GM18526 (cell line): ENCODE measurements around the gene LRP4.

ENCODE experiments used
- POLR2A ChIP-seq: IDR thresholded peaks from 3 replicates; pipeline ENCODE4 v1.6.1; 2011; ENCODE audit not compliant: insufficient read length; ENCODE audit errors: extremely low read depth

LRP4 gene

GRCh38 chr11:46901156-46901555 lies 17.2 kb downstream of the LRP4 start:
- TF ChIP-seq POLR2A: no peak

- no peak for TF ChIP-seq POLR2A
Observed at GRCh38 chr11:46900091-46900746, 18.1 kb downstream of the LRP4 start.

- TF ChIP-seq POLR2A: no peak
Observed at GRCh38 chr11:46899501-46900025, 18.8 kb downstream of the LRP4 start.

GRCh38 chr11:46898396-46899095 lies 19.8 kb downstream of the LRP4 start:
- TF ChIP-seq POLR2A: no peak

DNA sequence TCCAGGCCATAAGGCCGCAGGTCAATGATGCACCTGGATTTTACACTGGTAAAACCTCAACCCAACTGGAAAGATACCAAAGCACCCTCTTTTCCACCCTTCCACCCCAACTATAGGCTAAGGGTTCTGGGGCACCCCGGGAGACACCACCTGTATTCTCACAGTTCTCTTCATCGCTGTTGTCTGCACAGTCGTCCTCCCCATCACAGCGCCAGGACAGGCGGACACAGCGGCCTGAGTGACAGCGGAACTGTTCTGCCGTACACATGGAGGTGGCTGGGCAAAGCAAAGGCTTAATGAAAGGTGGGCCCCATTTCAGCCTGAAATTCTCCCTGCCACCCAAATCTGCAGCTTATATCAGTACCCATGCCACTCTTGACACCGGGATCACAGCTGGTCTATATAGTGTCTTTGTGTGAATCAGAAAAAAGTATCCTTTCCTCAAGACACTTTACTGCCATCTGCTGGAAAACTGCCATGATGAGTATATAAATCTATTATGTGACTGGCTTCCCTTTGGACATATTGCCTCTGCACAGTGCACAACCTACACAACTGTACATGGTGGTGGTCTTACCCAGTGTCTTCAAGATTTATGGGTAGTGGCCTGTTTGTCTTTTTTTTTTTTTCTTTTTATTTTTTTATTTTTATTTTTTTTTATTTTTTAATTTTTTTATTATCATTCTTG lies 21.5 kb downstream of the LRP4 start:
- no peak for TF ChIP-seq POLR2A

DNA sequence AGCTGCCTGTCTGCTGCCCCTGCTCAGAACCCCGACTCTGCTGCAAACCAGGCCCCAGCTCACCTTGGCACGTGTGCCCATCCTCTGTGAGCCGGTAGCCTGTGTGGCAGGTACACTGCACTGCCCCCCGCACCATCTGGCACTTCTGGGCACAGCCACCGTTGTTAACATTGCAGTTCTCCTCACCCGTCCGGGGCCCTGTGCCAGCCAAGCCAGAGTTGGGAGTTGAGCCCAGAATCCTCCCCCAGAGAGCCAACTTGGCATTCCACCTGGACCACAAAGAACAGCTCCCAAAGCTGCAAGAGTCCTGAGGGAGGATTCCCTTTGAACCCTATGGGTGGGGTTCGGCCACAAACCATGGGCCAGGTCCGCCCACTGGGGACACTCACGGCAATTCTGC lies 22.5 kb downstream of the LRP4 start:
- no peak for TF ChIP-seq POLR2A

DNA sequence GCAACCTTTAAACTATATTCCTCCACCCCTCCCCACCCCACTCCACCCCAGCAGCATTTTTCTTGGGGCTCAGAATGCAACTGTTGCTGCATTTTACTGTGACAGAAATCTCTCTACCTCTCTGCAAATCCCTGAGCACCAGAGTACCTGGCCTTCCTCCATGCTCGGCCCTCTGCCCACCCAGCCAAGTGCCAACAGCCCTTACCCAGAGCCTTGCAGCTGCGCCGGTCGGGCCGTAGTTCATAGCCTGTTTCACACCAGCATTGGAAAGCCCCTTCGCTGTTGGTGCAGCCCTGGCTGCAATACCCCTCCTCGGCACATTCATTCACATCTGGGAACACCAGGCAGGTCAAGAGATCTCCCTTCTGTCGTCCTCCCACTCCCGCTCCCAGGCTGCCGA lies 23.4 kb downstream of the LRP4 start:
- TF ChIP-seq POLR2A: no peak

DNA sequence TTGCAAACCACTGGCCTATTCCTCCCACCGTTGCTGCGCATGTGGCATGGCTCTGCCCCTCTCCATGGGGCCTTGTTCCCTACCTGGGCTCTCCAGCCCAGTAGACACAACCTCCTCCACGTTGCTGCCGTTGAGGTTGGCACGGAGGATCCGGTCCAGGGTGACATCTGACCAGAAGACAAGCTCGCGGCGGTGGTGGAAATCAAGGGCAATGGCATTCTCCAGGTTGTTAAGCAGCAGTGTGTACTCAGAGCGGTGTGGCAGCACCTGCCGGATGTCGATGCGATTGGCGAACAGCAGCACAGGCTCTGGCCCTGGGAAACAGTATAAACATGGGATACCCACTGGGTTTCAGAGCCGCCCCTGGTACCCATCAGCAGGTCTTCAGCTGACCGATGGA lies 23.8 kb downstream of the LRP4 start:
- no peak for TF ChIP-seq POLR2A

GRCh38 chr11:46892838-46893237 lies 25.5 kb downstream of the LRP4 start:
- TF ChIP-seq POLR2A: no peak

DNA sequence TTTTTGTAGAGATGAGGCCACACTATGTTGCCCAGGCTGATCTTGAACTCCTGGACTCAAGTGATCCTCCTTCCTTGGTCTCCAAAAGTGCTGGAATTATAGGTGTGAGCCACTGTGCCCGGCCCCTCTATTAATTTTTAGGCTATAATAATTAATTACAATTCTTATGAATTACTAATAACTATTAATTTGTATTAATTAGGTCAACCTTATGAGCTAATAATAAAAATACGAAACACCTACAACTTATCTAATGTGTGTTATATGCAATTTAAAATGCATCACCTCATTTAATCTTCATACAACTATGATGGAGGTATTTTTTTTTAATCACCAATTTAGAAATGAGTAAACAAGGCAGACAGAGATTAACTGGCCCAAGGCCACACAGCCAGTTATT lies 26.2 kb downstream of the LRP4 start:
- TF ChIP-seq POLR2A: no peak

DNA sequence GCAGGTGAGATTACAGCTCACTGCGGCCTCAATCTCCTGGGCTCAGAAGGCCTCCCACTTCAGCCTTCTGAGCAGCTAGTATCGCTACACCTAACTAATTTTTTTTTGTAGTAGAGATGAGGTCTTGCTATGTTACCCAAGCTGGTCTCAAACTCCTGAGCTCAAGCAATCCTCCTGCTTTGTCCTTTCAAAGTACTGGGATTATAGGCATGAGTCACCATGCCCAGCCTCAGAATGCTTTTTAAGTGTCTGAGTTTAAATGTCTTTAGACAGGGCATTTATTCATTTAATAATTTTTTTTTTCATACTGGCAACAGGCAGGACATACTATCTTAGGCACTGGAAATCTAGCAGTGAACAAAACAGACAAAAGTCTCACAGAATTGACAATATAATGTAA lies 27.7 kb downstream of the LRP4 start:
- TF ChIP-seq POLR2A: no peak

GRCh38 chr11:46889689-46890475 lies 28.5 kb downstream of the LRP4 start:
- no peak for TF ChIP-seq POLR2A

GRCh38 chr11:46889251-46889650 lies 29.1 kb downstream of the LRP4 start:
- TF ChIP-seq POLR2A: no peak

- no peak for TF ChIP-seq POLR2A
Observed at GRCh38 chr11:46888636-46889035, 29.7 kb downstream of the LRP4 start.

DNA sequence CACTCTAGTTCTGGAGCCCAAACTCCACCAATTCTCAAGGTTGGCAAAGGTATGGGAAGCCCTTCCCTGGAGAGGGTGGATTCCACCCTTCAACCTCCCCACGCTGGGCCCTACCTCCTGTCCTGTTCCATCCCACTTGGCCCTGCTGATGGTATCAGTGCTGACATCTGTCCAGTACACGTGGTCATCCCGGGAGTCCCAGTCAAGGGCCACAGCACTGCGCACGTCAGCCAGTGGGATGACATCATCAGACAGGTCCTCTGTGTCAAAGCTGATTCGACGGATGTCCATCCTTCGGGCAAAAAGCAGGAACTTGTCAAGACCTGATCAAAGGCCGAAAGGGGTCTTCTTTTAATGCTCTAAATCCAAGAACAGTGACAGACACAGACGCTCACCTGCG lies 32.1 kb downstream of the LRP4 start:
- TF ChIP-seq POLR2A: no peak

- TF ChIP-seq POLR2A: no peak
Observed at GRCh38 chr11:46879056-46879585, 39.2 kb downstream of the LRP4 start.

- TF ChIP-seq POLR2A: no peak
Observed at GRCh38 chr11:46877580-46877979, 40.8 kb downstream of the LRP4 start.
